ENCODE data around the gene CCR5. TPM values are rescaled to one million over a fixed set of nuclear protein-coding genes. Genes with fewer than 3 reads are reported as not detected.

The CCR5 gene
- polyA plus RNA-seq, 1 donor = 0.33 TPM

DNA sequence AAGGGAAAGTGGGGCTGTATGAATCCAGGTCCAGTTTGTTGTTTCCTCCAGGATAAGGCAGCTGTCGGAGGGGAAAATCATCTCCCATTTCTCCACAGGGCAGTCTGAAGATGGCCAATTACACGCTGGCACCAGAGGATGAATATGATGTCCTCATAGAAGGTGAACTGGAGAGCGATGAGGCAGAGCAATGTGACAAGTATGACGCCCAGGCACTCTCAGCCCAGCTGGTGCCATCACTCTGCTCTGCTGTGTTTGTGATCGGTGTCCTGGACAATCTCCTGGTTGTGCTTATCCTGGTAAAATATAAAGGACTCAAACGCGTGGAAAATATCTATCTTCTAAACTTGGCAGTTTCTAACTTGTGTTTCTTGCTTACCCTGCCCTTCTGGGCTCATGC is 37.2 kb downstream of the CCR5 start:
- DNase-seq = no peak

DNA sequence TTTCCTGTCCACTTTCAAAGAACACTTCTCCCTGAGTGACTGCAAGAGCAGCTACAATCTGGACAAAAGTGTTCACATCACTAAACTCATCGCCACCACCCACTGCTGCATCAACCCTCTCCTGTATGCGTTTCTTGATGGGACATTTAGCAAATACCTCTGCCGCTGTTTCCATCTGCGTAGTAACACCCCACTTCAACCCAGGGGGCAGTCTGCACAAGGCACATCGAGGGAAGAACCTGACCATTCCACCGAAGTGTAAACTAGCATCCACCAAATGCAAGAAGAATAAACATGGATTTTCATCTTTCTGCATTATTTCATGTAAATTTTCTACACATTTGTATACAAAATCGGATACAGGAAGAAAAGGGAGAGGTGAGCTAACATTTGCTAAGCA is 38.1 kb downstream of the CCR5 start:
- no peak for DNase-seq

DNA sequence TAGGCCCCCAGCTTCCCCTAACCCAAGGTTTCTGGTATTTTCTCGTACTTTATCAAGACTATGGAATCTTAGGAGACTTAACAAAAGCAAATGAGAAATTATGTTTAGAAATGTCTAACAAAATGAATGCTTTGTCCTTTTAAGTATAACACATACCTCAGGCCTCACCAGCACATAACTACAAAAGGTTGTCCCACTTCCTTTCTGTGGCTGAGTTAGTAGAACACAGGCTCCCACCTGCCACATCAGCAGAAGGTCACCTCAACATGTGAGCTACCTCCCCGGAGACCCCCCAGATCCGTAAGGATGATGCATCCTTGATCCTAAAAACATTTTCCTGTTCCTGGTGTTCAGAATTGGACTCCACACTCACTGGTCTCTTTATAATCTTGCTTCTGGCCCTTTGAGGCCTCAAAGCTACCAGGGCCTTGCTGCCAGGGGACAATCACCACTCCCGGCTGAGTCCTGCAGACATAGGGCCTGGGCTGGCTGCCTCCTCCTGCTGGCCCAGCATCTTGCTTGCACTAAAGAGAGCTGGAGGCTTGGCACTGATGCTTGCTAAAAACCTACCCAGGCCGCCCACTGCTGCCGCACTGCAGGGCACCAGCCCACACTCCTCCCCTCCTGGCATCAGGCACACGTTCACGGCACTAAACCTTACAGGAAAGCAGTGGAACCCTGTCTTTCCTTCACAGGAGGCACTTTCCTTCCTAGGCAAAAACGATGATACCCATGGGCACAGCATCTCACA is 39.2 kb downstream of the CCR5 start:
- DNase-seq = no peak

DNA sequence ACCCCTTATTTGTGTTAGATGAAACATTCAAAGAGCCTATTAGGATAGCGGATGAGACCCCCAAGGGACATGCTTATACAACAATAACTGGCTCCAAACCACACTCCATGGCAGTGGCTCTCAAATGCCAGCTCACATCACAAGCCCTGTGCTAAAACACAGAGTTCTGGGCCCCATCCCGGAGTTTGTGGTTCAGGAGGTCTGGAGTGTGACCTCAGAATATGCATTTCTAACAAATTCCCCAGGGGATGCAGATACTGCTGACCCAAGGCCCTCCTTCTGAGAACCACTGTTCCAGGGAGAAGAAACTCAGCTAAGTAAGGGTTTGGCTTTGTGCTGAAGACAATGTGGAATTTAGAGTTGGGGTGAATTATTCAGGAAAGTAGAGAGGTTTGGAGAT is 39.9 kb downstream of the CCR5 start:
- no peak for DNase-seq

DNA sequence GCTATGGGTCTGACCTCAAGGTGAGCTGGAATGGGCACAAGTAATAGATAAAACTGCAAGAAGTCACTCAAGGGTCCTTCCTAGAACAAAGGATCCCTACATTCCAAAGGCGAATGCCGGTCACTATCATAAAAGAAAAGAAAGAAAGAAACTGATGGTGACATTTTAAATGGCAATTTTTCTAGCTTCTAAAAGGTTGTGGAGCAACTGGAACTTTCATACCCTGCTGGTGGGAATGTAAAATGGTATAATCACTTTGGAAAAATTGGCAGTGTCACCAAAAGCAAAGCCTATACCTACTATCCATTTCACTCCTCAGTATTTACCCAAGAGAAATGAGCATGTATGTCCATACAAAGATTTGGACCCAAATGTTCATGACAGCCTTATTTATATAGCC is 40.5 kb downstream of the CCR5 start:
- DNase-seq = no peak

DNA sequence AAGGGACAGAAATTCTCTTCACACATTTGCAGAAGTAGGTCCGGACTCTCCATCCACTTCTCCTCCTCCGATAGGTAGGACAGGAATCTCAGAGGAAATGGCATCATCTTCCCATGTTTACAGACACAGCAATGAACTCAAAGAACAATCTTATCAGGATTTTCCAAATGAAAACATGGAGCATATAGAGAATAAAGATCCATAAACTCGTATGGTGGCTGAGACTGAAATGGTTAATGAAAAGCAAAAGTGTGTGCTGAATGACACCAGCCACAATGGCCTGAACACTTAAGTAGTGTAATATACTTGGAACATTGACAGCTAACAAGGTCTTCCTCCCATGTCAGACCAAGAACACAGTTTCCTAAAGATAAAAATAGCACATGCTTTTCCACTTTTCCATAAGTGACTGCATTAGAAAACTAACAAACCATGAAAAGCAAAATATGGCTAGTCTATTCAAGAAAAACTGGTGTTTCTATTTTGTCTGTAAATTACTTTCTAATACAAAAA is 42.1 kb downstream of the CCR5 start:
- DNase-seq = no peak

DNA sequence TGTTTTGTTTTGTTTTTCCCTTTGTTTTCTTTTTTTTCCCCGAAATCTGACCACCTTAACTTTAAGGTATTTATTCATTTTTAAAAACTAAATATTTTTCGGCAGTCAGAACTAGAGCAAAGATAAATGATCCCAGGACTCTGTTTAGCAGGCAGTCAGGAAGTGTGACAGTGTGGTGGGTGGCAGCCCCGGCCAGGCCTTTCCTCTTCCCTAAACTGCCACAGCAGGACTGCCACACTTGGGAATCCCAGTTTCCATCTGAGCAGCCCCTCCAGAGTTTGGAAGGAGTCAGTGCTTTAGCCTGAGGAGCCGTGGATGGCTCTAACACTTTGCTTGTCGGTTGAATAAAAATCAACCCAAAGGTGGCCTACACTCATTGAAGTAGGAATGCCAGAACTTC is 43.2 kb downstream of the CCR5 start:
- no peak for DNase-seq

DNA sequence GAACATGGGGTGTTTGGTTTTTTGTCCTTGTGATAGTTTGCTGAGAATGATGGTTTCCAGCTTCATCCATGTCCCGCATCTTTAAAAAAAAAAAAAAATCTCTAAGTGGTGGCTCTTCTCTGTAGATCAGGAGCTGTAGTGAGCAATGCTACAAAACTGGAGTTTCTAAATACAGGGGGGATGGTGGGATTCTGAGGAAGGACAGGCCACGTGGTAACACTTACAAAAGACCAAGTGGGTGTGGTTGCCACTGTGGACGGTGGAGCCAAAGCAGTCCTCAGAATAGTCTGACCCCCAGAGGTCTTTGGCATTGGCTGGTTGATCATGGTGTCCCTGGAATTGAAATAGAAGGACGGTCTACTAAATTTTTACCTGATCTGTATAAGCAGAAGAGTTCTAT is 44.0 kb downstream of the CCR5 start:
- no peak for DNase-seq

DNA sequence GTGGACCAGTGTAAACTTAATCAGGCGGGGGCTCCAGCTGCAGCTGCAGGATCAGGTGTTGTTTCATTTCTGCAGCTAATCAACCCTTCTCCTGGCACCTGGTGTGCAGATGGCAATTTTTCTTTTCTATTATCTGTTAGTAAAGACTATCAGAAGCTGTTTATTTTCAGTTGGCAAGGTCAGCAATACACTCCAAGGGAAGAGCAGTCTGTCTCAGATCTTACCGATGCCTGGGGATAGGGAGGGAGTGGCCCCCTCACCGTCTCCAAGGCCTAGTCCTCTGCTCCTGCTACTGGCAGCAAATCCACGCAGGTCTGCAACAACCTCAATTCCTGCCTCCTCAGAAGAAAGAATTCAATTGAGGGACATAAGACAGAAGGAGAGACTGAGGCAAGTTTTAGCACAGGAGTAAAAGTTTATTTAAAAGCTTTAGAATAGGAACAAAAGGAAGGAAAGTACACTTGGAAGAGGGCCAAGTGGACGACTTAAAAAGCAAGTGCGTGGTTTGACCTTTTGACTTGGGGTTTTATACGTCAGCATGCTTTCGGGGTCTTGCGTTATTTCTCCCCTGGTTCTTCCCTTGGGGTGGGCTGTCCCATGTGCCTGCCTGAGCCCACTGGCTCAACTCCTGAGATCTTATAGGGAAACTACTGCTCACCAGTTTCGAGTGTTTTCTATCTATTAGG is 45.5 kb downstream of the CCR5 start:
- no peak for DNase-seq

DNA sequence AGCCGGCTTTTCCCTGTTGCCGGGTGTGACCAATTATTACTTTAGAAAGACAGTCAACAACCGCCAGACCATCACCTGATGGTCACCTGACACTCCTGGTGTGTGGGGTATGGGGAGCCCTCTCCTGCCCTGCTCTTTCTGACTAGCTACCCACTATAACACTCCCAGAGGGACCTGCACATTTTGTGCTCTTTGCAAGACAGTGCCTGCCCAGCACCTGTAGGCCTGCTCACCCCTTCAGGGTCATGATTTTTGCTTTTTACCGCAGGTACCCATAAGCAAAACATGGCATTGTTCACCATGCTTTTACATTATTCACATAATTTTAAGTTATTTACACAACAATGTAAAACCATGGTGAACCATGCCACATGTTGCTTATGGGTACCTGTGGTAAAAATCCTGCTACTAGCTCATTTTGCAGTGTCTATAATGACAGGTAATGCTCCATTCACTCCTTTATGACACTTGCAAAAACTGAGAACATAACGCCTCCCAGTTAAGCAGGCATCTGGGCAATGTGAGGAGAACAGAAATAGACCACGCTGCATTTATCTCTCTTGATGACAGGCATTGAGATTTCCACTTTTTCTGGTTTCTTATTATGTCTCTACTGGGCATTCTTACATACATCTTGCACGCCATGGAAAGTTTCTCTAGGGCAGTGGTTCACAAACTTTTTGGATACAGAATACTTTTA is 46.2 kb downstream of the CCR5 start:
- no peak for DNase-seq

DNA sequence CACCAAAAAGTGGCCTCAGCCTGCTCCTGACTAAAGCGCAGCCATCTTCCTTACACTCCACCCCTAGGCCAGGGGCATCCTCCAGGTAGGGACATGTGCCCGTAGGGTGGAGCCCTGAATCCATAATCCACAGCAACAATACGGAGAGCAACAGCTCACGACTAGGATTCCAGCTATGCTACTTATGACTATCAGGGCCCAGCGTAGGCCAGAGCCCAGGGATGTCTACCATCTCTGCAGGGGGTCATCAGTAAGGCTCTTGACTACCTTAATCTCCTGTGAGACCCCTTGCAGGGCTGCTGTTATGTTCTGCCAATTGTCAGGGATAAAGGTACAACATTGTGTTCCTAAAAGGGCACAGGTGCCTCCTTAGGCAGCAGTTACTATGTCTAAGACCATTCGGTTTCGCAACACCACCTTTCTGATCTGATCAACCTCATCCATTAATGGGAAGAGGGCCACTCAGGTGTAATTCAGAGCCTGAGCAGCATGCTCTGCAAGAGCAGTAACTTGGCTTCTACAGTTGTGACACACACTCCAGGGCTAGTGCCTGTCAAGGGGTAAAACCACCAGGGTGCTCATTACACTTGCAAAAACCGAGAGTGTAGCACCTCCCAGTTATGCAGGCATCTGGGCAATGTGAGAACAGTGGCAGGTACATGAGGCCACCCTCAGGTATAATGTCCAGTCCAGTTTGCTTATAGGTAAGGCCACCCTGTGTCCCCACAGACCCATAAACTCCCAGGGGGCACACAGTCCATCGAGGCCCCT is 47.3 kb downstream of the CCR5 start:
- DNase-seq = no peak

DNA sequence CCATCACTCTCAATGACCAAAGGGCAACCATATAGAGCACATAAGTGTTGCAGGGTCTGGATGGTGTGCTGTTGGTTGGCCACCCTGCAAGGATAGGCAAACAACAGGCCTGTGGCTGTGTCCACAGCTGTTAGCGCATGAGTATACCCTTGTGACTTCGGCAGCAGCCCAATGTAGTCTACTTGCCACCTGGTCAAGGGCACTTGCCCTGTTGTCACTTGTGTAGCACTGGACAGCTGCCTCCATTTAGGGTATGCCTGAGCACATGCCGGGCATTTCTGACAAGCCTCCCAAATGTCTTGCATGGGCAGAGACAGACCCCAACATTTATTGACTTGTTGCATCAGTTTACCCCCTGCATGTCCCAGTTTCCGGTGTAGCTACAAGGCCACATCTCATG is 49.1 kb downstream of the CCR5 start:
- DNase-seq = no peak

DNA sequence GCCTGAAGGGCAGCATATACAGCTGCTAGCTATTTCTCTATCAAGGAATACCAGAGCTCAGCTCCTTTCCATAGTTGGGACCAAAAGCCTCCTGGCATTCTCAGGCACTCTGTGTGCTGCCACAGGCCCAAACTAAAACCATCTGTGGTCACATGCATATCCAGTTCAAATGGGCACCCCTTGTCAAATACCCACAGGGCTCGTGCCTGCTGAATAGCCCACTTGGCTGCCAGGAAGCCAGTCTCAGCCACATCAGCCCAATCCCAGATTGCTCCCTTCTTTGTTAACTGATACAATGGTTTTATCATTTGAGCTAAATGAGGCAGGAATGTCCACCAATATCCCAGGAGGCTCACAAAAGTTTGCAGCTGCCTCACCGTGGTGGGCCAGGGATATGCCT is 50.2 kb downstream of the CCR5 start:
- DNase-seq = no peak

DNA sequence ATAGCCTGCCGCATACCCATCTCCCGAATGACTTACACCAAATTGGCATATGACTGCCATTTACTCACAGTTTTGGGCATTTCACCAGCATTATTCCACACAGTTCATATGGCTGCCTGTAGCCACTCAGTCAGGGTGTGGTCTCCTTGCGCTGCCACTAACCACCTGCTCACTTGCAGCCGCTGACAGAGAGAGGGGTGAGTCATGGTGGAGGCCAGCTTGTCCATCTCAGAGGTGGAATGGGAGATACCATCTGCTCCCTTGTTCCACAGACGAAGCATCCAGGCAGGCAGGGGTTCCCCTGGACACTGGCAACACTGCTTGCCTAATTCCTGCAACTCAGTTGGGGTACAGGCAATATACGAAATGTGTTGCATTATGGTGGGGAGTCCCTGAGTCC is 51.9 kb downstream of the CCR5 start:
- DNase-seq = no peak

DNA sequence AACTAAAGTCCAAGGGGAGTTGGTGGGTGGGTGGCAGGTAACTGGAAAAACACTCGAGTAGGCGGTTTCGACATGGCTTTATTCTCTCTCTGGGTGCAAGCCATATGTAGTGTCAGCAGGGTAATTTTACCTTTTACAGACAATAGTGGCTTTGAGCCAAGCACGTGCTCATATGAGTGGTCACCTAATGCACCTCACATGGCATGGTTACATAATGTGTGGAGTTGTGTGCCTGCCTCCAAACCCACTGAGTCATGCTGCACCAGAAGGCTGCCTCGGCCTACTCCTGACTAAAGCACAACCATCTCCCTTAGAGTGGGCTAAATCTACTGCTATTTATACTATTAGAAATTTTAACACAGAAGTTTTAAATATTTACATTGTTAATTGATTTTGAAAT is 52.8 kb downstream of the CCR5 start:
- no peak for DNase-seq

Other genes starting within 250 kb of the CCR5 start
- gene CCR1, start 162.6 kb upstream of the CCR5 start, polyA plus RNA-seq (ENCODE audit: insufficient read length) = 2.0 TPM
- not detected for gene CCR3, start 128.5 kb upstream of the CCR5 start, polyA plus RNA-seq (ENCODE audit: insufficient read length)
- 1.1 TPM for gene CCR2, start 16.8 kb upstream of the CCR5 start, polyA plus RNA-seq (ENCODE audit: insufficient read length)
- gene CCRL2, start 36.3 kb downstream of the CCR5 start, polyA plus RNA-seq (ENCODE audit: insufficient read length) = 1.2 TPM
- 1.7 TPM for gene LTF, start 94.0 kb downstream of the CCR5 start, polyA plus RNA-seq (ENCODE audit: insufficient read length)
- not detected for gene RTP3, start 127.0 kb downstream of the CCR5 start, polyA plus RNA-seq (ENCODE audit: insufficient read length)
- 1.8 TPM for gene LRRC2, start 195.4 kb downstream of the CCR5 start, polyA plus RNA-seq (ENCODE audit: insufficient read length)
- not detected for gene FAM240A, start 241.6 kb downstream of the CCR5 start, polyA plus RNA-seq (ENCODE audit: insufficient read length)